Subcutaneous abdominal adipose tissue (tissue), 5 donors: ENCODE data around the gene SEMA7A.

Source experiments
- H3K27ac ChIP-seq: one replicate; pipeline ENCODE4 v1.7.0; 2013; ENCODE audit warnings: low read depth, mild to moderate bottlenecking, inconsistent platforms, low read length, moderate library complexity
- H3K27me3 ChIP-seq, 5 donors: one replicate each; pipeline ENCODE4 v1.7.0; 2013; ENCODE audit warnings: low read length in 5 of 5, inconsistent platforms in 1 of 5; ENCODE audit not compliant: control insufficient read depth in 5 of 5, insufficient read depth in 4 of 5
- H3K36me3 ChIP-seq, 5 donors: one replicate each; pipeline ENCODE4 v1.7.0; 2013; ENCODE audit warnings: low read length in 5 of 5; ENCODE audit not compliant: control insufficient read depth in 5 of 5, insufficient read depth in 5 of 5
- H3K4me1 ChIP-seq, 5 donors: one replicate each; pipeline ENCODE4 v1.7.0; 2013; ENCODE audit warnings: low read length in 5 of 5, mild to moderate bottlenecking in 3 of 5, moderate library complexity in 1 of 5; ENCODE audit not compliant: control insufficient read depth in 5 of 5, insufficient read depth in 5 of 5
- H3K4me3 ChIP-seq, 5 donors: one replicate each; pipeline ENCODE4 v1.7.0; 2013; ENCODE audit warnings: low read length in 5 of 5, low read depth in 1 of 5
- H3K9ac ChIP-seq, 5 donors: one replicate each; pipeline ENCODE4 v1.7.0; 2013; ENCODE audit warnings: low read length in 5 of 5, mild to moderate bottlenecking in 4 of 5, moderate library complexity in 3 of 5
- H3K9me3 ChIP-seq, 5 donors: one replicate each; pipeline ENCODE4 v1.7.0; 2013; ENCODE audit warnings: low read length in 5 of 5; ENCODE audit not compliant: control insufficient read depth in 5 of 5
- donor health status: healthy.
- donor health status: healthy.
- donor health status: healthy.
- donor health status: healthy.
- donor health status: healthy.

SEMA7A gene

DNA sequence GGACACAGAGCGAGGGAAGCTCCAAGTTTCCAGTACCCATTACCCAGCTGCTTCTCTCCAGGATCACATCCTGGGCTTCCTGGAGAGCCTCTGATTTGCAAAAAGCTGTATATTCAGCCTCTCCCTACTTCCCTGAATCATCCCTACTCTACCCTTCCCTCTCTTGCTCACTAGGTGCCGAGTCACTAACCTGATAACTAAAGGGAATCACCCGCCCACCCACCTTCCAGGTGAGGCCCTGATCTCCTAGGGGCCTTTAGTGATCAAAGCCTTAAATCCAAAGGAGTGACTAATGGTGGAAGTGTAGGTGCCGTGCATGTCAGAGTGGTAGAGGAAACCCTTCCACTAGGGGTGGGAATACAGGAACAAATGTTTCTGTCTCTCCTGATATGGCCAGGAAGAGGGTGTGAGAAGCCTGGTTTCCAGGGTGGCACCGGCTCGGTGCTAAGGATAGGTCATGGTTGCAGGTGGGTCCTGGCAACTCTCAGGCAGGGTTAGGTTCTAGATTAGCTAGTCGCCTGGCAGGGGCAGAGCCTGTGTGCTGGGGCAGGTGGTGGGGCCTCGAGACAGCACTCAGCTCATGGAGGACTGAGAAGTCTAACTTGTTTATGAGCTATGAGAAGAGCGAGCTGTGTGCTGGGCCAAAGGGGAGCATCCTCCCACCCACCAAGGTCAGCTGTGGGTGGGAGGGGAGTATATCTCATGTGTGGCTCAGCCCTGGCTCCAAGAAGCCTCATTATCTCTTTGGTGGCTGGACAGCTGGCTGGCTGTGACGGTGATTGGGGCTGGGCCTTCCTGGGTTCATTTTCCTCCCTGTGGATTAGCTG, 10.1 kb downstream of the SEMA7A start:
- Histone ChIP-seq H3K36me3 (no peaks in the 10 kb centered on the region), H3K27ac (peak overlapping the region; percentile 54), H3K9ac (no peak overlapping the region)

DNA sequence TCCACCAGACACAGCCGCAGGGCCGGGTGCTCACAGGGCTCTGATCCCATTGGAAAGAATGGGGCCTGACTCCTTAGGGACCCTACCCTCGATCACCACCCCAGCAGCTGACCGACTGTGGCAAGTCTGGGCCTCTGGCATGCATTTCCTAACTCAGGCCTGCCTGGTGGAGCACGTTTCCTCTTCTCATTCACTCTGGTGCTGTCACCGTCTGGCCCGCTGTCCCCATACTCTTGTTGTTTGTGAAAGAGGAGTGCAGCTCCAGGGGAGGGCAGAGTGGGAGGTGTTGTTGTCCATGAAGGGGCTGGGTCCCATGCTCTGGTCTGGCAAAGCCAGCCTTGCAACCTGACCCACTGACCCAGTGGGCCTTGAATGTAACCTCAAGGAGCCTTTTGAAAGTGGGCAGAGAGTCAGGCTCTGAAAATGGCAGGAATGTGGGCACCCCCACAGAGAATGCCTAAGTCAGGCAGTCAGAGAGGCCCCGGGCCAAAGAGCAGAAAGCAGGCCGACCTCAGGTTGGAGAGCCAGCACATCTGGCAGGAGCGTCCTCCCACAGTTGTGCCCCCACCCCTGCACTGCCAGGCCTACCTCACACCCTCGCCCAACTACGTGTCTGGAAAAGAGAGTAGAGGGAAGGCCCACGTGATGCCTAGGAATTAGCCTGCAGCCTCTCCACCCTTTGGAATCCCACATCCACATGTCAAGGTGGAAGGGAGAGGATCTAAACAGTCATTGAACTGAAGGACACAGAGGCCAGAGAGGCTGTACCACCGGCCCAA, 10.9 kb downstream of the SEMA7A start:
- Histone ChIP-seq H3K9me3 (no peaks in the 10 kb centered on the region), H3K27me3 (no peaks in the 10 kb centered on the region), H3K4me1 (peaks cover 0 to 24% (median 13%) of the 10 kb centered on the region in 5 donors), H3K9ac (peak overlapping the region in 1 of 5 donors; percentile 43), H3K27ac (peak overlapping the region; percentile 54), H3K4me3 (no peak overlapping the region), H3K36me3 (no peaks in the 10 kb centered on the region)

More for the DNA sequence above, 10.1 kb downstream of the SEMA7A start:
- peaks cover 0 to 29% (median 15%) of the 10 kb centered on the region in 5 donors for H3K4me1 ChIP-seq
- no peaks in the 10 kb centered on the region for H3K9me3 ChIP-seq
- no peaks in the 10 kb centered on the region for H3K27me3 ChIP-seq
- H3K4me3 ChIP-seq: no peak overlapping the region

DNA sequence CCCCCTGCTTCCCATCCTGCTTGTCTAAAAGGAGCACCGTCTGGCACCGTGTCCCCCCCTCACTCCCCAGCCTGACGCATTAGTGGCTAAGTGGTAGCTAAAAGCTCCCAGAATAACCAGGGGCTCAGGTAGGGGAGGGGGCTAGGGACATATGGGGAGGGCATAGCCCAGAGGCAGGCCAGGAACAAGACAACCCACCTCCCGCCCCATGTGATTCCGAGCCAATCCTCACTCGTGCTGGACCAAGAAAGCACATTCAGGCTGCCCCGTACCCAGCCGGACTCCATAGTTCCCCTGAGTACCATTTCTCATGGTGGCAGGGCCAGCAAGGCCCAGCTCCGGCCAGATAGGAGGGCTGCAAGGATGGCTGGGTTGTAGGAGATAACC, 11.5 kb downstream of the SEMA7A start:
- H3K36me3 ChIP-seq: no peaks in the 10 kb centered on the region
- no peak overlapping the region for H3K4me3 ChIP-seq
- peak overlapping the region in 1 of 5 donors; percentile 43 for H3K9ac ChIP-seq
- no peaks in the 10 kb centered on the region for H3K9me3 ChIP-seq
- H3K4me1 ChIP-seq: peaks cover 0 to 24% (median 16%) of the 10 kb centered on the region in 5 donors
- H3K27me3 ChIP-seq: no peaks in the 10 kb centered on the region
- peak overlapping the region; percentile 54 for H3K27ac ChIP-seq

DNA sequence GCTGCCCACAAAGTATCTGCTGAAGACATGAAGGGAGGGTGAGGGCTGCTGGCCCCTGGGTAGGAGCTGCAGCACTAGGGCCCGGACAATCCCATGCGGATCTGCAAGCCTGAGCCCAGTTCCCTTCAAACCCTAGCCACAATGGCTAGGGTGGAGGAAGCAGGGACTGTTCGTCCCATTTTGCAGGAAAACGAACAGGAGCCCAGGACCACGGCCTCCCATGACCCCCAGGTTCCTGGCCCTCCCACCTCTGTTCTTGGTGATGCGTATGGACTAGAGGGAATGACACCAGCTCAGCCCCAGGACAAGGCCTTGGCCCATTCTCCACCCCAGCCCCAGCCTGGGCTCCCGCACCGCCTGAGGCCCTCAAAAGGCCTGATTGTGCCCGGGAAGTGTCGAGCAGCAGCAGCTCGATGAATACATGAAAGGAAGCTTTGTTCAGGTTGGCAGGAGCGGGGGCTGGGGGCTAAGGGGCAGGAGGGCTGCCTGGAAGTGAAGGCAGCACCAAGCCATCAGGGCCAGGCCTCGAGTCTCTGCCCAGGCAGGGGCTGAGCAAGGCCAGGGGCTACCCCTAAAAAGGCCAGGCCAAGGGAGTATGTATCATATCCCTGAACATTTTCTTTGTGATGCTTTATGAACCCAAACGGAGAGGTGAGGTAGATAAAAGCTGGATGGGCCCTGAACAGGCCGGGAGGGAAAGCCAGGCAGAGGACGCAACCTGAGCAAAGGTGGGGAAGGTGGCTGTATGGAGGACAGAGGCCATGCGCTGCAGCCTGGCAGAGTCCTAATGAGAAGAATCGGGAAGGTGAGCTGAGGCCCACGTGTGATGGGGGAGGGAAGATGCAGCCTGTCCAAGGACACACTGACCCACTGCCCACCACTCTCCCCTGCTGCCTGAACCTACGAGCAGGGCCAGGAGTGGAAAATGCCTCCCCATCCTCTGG, 12.2 kb downstream of the SEMA7A start:
- H3K27ac ChIP-seq: no peak overlapping the region
- H3K4me1 ChIP-seq: peaks cover 0 to 27% (median 19%) of the 10 kb centered on the region in 5 donors

DNA sequence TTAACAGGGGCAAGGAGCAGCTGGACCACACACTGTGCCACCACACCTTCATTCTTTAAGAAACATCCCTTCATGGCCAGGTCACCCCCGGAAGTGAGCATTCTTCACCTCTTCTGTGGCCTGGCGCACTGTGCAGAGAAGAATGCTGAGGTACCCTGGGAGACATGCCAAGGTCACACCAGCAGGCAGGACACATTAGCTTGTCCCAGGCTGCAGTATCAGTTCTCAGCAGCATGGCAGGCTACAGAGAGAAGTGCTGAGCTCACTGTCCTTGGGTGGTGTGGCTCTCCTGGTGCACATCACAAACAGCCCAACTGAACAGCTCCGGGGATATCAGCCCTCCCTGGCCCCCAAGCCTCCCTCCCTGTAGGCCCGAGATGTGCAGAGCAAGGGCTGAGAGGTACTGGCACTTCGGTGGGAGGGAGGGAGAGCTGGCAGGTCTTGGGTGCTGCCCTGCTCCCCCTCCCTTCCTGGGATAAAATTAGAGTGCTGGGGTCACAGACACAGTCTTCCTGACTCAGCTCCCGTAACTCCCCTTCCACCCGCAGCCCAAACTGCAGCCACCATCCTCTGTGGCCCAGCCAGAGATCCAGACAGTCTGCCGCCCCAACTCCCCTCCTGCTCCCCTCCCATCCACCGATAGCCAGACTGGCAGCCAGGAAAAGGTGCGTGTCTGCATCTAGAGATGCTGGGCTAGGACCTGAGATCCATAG, 13.4 kb downstream of the SEMA7A start:
- peaks cover 0 to 3% (median 0%) of the 10 kb centered on the region in 5 donors for H3K36me3 ChIP-seq
- no peak overlapping the region for H3K9ac ChIP-seq
- no peaks in the 10 kb centered on the region for H3K9me3 ChIP-seq
- no peak overlapping the region for H3K27ac ChIP-seq
- H3K4me3 ChIP-seq: no peak overlapping the region
- H3K27me3 ChIP-seq: no peaks in the 10 kb centered on the region
- peaks cover 0 to 27% (median 19%) of the 10 kb centered on the region in 5 donors for H3K4me1 ChIP-seq

More for the DNA sequence above, 12.2 kb downstream of the SEMA7A start:
- Histone ChIP-seq H3K27me3 (no peaks in the 10 kb centered on the region), H3K4me3 (no peak overlapping the region), H3K36me3 (no peaks in the 10 kb centered on the region), H3K9ac (peak overlapping the region in 1 of 5 donors; percentile 43), H3K9me3 (no peaks in the 10 kb centered on the region)

DNA sequence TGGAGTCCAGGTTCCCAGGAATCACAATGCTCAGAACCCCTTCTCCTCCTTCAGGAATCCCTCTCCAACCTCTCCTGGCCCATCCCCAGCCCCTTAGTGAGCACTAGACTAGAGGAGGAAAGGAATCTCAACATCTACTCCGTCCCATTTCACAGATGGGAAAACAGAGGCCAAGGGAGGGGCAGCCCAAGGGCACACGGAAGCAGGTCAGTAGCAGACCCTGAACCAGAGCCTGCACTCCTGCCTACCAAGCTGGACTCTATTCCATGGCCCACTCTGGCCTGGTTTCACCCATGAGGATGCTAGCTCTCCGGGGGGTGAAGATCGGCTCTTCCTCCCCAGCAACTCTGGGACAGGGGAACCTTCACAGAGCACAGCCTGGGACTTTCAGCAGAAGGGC, 14.3 kb downstream of the SEMA7A start:
- Histone ChIP-seq H3K4me3 (no peak overlapping the region), H3K36me3 (peaks cover 0 to 3% (median 0%) of the 10 kb centered on the region in 5 donors), H3K9me3 (no peaks in the 10 kb centered on the region), H3K4me1 (peaks cover 0 to 27% (median 19%) of the 10 kb centered on the region in 5 donors), H3K27ac (no peak overlapping the region), H3K9ac (no peak overlapping the region), H3K27me3 (no peaks in the 10 kb centered on the region)

DNA sequence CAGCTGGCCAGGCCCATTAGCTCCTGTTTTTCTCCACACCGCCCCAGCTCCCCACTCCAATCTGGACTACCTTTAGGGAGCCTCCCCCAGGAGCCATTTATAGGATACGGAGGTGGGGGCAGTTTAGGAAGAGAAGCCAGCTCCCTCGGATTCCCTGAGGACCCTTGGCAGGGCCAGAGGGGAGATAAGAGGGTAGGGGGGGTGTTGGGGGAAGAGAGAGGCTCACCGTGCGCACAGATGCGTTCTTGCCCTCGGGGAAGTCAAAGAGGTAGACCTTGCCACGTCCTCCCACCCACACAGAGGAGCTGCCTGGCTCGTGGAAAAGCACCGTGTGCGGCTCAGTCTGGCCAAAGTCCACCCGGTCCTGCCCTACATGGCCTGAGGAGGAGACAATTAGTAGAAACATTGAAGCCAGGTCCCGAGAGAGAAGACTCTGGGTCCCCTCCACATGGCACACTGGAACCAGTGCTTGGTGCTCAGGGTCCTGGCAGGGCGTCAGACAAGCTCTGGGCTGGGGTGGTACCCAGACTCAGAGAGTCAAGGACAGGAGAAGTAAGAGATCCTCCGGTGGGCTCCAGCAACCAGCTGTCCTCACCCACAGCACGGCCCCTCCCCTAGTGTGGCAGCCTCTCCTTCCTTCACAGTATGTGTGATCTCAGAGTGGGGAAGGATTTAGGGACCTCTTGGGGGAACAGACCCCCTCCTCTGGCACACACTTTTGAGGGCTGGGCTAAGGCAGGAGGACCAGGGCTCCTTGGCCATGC, 15.0 kb downstream of the SEMA7A start:
- Histone ChIP-seq H3K9ac (no peak overlapping the region), H3K4me1 (peaks cover 0 to 27% (median 19%) of the 10 kb centered on the region in 5 donors), H3K27me3 (no peaks in the 10 kb centered on the region), H3K36me3 (peaks cover 0 to 3% (median 0%) of the 10 kb centered on the region in 5 donors), H3K4me3 (no peak overlapping the region), H3K27ac (no peak overlapping the region), H3K9me3 (no peaks in the 10 kb centered on the region)

DNA sequence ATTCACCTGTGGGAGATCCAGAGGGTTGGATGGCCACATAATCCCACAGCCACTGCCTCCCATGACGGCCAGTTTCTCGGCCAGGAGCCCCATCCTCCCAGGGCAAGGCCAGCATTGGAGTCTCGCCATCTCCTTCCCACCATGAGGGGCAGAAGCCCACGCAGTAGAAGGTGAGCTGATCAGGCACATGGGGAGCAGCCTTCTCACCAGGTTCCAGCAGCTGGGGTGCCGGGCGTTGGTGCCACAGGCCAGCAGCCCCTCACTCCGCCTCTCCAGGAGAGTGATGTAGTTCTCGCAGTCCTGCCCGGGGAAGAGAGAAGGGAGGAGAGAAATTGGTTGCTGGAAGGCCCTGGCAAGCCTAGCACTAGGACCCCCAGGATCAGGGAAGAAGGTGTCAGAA, 16.1 kb downstream of the SEMA7A start:
- Histone ChIP-seq H3K4me1 (peaks cover 0 to 19% (median 18%) of the 10 kb centered on the region in 5 donors), H3K4me3 (no peak overlapping the region), H3K27me3 (no peaks in the 10 kb centered on the region), H3K9me3 (no peaks in the 10 kb centered on the region), H3K36me3 (peaks cover 0 to 3% (median 0%) of the 10 kb centered on the region in 5 donors), H3K9ac (no peak overlapping the region), H3K27ac (no peak overlapping the region)
